ENCODE data around the gene RDH13. TPM values are rescaled to one million over a fixed set of nuclear protein-coding genes. Genes with fewer than 3 reads are reported as not detected.

The RDH13 gene
- total RNA-seq, 1 experiment from 2014 or later: 31.1 TPM

- CTCF ChIA-PET: no interaction called here
- Histone ChIP-seq H3K9ac (ENCODE audit: low read length) (no peak overlapping the region), H3K27ac (ENCODE audit: low read depth, low read length) (no peak overlapping the region), H2AFZ (ENCODE audit: low read depth, low read length, poor library complexity, severe bottlenecking) (no peak overlapping the region), H3K9me2 (ENCODE audit: insufficient read depth) (no peaks in the 10 kb centered on the region), H4K20me1 (ENCODE audit: insufficient read depth) (no peaks in the 10 kb centered on the region), H3K4me2 (ENCODE audit: low read length) (no peak overlapping the region), H3K27me3 (ENCODE audit: insufficient read depth, low read length) (no peaks in the 10 kb centered on the region), H3K4me1 (ENCODE audit: control insufficient read depth in 1 of 2, insufficient read depth in 2 of 2, low read length in 2 of 2) (no peaks in the 10 kb centered on the region), H3K4me3 (replicated peaks in 1 of 2; ENCODE audit: low read depth in 1 of 2, low read length in 2 of 2) (no peak overlapping the region), H3K79me2 (ENCODE audit: insufficient read depth, low read length) (peaks cover 53% of the 10 kb centered on the region), H3K9me3 (ENCODE audit: control insufficient read depth in 1 of 2, insufficient read depth in 1 of 2, low read depth in 1 of 2, low read length in 2 of 2) (no peaks in the 10 kb centered on the region), H3K36me3 (ENCODE audit: control insufficient read depth in 1 of 2, insufficient read depth in 2 of 2, low read length in 2 of 2) (peaks cover 30 to 47% of the 10 kb centered on the region in 2 experiments)
- ATAC-seq (no peak), DNase-seq (ENCODE audit: low read depth, low spot score) (no peak)
- POLR2A ChIA-PET: no interaction called here
- intact Hi-C loops (cut with micrococcal nuclease): no loop called here
- TF ChIP-seq POLR2A (IDR thresholded peaks at IDR 0.05; ENCODE audit: borderline replicate concordance, extremely low read depth, insufficient read depth, insufficient read length): no peak
- BruUV-seq (replicated peaks): no TSS peak
- RAD21 ChIA-PET (ENCODE audit: low non-redundant PET in 1 of 2, low total read pairs in 2 of 2, uncharacterized antibody in 2 of 2, unreplicated experiment in 2 of 2): no interaction called here
These were observed 12.0 kb downstream of the RDH13 start for GRCh38 chr19:55050749-55051532.

GRCh38 chr19:55048446-55048845, 14.5 kb downstream of the RDH13 start:
- Histone ChIP-seq H3K27ac (ENCODE audit: low read depth, low read length) (no peak overlapping the region), H3K36me3 (ENCODE audit: control insufficient read depth in 1 of 2, insufficient read depth in 2 of 2, low read length in 2 of 2) (peaks cover 26 to 45% of the 10 kb centered on the region in 2 experiments; a peak in 3 of 4 replicates), H3K9me3 (ENCODE audit: control insufficient read depth in 1 of 2, insufficient read depth in 1 of 2, low read depth in 1 of 2, low read length in 2 of 2) (no peaks in the 10 kb centered on the region), H3K9ac (ENCODE audit: low read length) (no peak overlapping the region), H3K9me2 (ENCODE audit: insufficient read depth) (no peaks in the 10 kb centered on the region), H4K20me1 (ENCODE audit: insufficient read depth) (no peaks in the 10 kb centered on the region), H3K4me1 (ENCODE audit: control insufficient read depth in 1 of 2, insufficient read depth in 2 of 2, low read length in 2 of 2) (no peaks in the 10 kb centered on the region), H3K27me3 (ENCODE audit: insufficient read depth, low read length) (no peaks in the 10 kb centered on the region), H2AFZ (ENCODE audit: low read depth, low read length, poor library complexity, severe bottlenecking) (no peak overlapping the region), H3K4me2 (ENCODE audit: low read length) (no peak overlapping the region), H3K79me2 (ENCODE audit: insufficient read depth, low read length) (peaks cover 47% of the 10 kb centered on the region), H3K4me3 (replicated peaks in 1 of 2; ENCODE audit: low read depth in 1 of 2, low read length in 2 of 2) (no peak overlapping the region)
- no TSS peak for BruUV-seq (replicated peaks)
- ChIA-PET POLR2A (no interaction called here), RAD21 (ENCODE audit: low non-redundant PET in 1 of 2, low total read pairs in 2 of 2, uncharacterized antibody in 2 of 2, unreplicated experiment in 2 of 2) (no interaction called here), CTCF (no interaction called here)
- intact Hi-C loops (cut with micrococcal nuclease): no loop called here
- no peak for ATAC-seq
- DNase-seq (ENCODE audit: low read depth, low spot score): no peak
- TF ChIP-seq YY1 (IDR thresholded peaks at IDR 0.05; ENCODE audit: extremely low read depth, insufficient replicate concordance, low read depth, low read length) (no peak), SP1 (IDR thresholded peaks at IDR 0.05; ENCODE audit: low read depth) (no peak), EZH2 (IDR thresholded peaks at IDR 0.05) (no peak), ZBTB33 (IDR thresholded peaks at IDR 0.05; ENCODE audit: extremely low read depth, insufficient replicate concordance, low read length) (no peak), CEBPB (IDR thresholded peaks at IDR 0.05; ENCODE audit: low read depth) (no peak), MAX (IDR thresholded peaks at IDR 0.05) (no peak), EZH2phosphoT487 (IDR thresholded peaks at IDR 0.05; ENCODE audit: borderline replicate concordance) (no peak), FOSL1 (IDR thresholded peaks at IDR 0.05; ENCODE audit: low read depth) (no peak), ATF3 (IDR thresholded peaks at IDR 0.05) (no peak), CTCF (IDR thresholded peaks at IDR 0.05 in 2 of 3, conservative IDR thresholded peaks at IDR 0.05 in 1 of 3; ENCODE audit: borderline replicate concordance in 1 of 3, insufficient read depth in 1 of 3, low read depth in 2 of 3, low read length in 2 of 3) (no peak), ELF1 (IDR thresholded peaks at IDR 0.05; ENCODE audit: borderline replicate concordance, low read depth) (no peak), RAD21 (IDR thresholded peaks at IDR 0.05; ENCODE audit: low read depth) (no peak), POLR2A (IDR thresholded peaks at IDR 0.05; ENCODE audit: borderline replicate concordance, extremely low read depth, insufficient read depth, insufficient read length) (no peak), CBX3 (IDR thresholded peaks at IDR 0.05; ENCODE audit: low read depth) (no peak)

All from HCT116 (cell line).